HG03469 (cell line): ENCODE data around the gene ZDHHC20.
A peak's percentile ranks its signal among the peaks of the same experiment; 100 is the strongest.
"Not testable (repeated sequence)": the region's sequence is repeated elsewhere in the genome, so short reads cannot be mapped to it uniquely, and the experiment has no call there.

ENCODE experiments used
- ATAC-seq: cut with Tn5 transposase; IDR thresholded peaks from one replicate; pipeline ENCODE4 v1.9.1; 2021; ENCODE audit warnings: mild to moderate bottlenecking, moderate library complexity, moderate number of reproducible peaks; ENCODE audit not compliant: unreplicated experiment

Gene ZDHHC20

DNA sequence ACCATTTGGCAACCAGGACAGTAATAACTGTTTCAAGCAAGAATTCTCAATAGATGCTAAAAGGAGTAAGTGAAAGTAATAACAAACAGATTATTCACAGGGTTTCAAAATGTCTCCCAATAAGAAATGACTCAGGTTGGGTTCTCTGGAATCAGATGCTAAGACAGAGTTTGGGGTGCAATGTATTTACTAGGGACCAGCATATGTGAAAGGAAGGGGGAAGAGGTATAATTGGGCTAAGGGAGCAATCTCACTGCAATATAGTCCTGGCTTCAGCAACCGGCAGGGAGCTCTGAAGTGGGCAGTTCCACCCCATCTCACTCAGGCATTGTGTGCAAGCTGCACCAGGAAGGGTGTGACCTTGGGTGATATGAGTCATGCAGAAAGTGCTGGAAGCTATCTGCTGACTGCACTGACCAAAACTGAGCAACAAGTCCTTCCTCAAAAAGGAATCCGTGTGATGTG lies 23.4 kb downstream of the ZDHHC20 start:
- peak; percentile 99 for ATAC-seq

DNA sequence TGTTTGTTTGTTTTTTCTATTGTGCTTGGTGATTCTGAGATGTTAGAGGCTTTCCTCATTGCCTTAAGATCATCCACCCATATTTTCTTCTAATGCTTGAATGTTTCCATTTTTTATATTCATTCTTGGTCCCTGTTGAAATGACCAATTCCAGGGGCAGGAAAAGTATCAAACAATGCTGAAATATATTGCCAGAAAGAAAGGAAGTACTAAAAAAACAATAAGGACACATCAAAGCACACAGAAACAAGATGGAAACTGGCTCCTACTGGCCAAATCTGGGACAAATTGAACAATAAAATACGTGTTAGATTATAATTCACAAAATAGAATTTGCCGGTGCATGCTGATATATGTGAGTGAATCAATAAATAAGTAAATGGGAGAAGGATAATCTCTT lies 23.9 kb downstream of the ZDHHC20 start:
- no peak for ATAC-seq

- no peak for ATAC-seq
Measured at GRCh38 chr13:21434588-21434987, 24.5 kb downstream of the ZDHHC20 start.

DNA sequence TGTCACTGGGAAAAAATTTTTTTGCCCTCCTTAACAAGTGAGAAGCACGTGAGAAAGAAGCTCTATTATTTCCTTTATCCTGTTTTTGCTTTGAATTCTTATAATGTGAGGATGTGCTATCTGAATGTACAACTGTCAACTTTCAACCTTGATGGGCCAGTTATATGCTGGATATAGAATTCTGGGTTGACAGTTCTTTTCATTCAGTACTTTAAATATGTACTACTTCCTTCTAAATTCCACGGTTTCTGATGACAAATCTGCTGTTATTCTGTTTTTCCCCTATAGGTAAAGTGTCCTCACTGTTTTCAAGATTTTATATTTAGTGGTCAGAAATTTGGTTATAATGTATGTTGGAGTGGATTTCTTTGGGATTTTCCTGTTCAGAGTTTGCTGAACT lies 29.9 kb downstream of the ZDHHC20 start:
- no peak for ATAC-seq

DNA sequence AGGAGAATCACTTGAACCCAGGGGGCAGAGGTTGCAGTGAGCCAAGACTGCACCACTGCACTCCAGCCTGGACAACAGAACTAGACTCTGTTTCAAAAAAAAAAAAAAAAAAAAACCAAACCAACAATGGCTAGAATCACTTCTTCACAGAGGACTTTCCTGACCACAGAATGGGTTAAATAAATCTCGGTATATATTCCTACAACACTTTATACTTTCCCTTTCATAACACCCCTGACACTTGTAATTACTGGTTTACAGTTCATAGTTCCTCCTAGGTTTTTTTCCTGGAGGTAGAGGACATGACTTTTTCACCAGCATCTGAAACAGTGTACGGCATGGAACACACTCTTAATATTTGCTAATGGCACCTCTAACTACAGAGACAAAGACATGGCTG lies 31.4 kb downstream of the ZDHHC20 start:
- ATAC-seq, result no peak

- ATAC-seq, result no peak
Measured at GRCh38 chr13:21426238-21426637, 32.9 kb downstream of the ZDHHC20 start.

- no peak for ATAC-seq
Measured at GRCh38 chr13:21420706-21421105, 38.4 kb downstream of the ZDHHC20 start.

GRCh38 chr13:21413013-21413412 lies 46.1 kb downstream of the ZDHHC20 start:
- no peak for ATAC-seq

DNA sequence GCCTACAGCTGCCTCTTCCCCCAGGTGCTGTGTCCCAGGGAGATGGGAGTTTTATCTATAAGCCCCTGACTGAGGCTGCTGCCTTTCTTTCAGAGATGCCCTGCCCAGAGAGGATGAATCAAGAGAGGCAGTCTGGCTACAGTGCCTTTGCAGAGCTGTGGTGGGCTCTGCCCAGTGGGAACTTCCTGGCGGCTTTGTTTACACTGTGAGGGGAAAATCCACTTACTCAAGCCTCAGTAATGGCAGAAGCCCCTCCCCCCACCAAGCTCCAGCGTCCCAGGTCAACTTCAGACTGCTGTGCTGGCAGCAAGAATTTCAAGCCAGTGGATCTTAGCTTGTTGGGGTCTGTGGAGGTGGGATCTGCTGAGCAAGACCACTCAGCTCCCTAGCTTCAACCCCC lies 48.6 kb downstream of the ZDHHC20 start:
- not testable (repeated sequence) for ATAC-seq

- no peak for ATAC-seq
Measured at GRCh38 chr13:21405309-21405708, 53.8 kb downstream of the ZDHHC20 start.

GRCh38 chr13:21402586-21403307 lies 56.4 kb downstream of the ZDHHC20 start:
- ATAC-seq, result no peak

- ATAC-seq, result no peak
Measured at GRCh38 chr13:21399741-21400140, 59.4 kb downstream of the ZDHHC20 start.

GRCh38 chr13:21395953-21396352 lies 63.1 kb downstream of the ZDHHC20 start:
- no peak for ATAC-seq

DNA sequence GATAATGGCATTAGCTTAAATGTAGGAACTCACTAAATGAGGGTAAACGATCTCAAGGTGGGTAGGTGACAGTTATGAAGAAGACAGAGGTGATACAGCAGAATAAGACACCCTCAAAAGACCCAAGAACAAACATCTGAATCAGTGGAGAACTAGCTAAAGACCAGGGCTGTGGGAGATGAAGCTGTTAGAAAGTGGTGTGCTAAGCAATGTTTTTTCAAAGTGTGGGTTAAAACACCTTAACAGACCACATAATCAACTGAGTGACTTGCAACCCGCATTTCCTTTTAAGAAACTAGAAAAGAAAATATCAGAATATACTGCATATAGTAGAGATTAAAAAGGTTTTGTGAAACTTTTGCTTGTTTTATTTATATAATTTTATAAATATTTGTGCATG lies 70.0 kb downstream of the ZDHHC20 start:
- ATAC-seq, result no peak

DNA sequence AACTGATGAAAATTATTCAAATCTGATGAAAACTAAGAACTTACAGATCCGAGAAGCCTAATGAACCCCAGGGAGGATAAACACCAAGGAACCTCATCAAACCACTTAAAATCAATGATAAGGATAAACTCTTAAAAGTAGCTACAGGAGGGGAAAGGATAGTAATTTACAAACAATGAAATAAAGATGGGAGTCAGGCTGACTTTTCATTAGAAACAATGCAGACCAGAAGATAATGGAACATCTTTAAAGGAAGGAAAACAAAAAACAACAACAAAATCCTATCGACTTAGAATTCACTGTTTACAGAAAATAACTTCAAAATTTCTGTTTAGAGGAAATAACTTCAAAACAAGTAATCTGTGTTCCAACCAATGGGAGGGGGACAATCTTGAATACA lies 73.4 kb downstream of the ZDHHC20 start:
- ATAC-seq, result no peak

GRCh38 chr13:21383090-21383489 lies 76.0 kb downstream of the ZDHHC20 start:
- ATAC-seq, result no peak

- not testable (repeated sequence) for ATAC-seq
Measured at GRCh38 chr13:21376998-21377985, 81.8 kb downstream of the ZDHHC20 start.

DNA sequence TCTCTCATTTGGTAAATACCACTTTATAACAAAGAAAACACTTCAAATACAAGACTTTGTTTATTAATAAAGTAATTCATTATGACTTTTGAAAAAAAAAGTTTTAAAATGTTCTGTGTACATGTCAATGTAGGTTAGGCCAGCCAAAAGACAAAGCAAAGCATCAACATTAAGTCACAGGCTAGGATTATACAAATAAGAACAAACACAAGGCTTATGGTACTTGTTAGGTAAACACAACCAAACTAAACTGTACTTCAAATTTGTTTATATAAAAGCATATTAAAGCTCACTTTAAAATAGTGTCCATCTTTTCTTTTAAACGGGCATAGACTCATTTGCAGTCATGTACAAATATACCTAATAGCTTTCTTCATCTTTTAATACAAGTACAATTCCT lies 86.6 kb downstream of the ZDHHC20 start:
- no peak for ATAC-seq

DNA sequence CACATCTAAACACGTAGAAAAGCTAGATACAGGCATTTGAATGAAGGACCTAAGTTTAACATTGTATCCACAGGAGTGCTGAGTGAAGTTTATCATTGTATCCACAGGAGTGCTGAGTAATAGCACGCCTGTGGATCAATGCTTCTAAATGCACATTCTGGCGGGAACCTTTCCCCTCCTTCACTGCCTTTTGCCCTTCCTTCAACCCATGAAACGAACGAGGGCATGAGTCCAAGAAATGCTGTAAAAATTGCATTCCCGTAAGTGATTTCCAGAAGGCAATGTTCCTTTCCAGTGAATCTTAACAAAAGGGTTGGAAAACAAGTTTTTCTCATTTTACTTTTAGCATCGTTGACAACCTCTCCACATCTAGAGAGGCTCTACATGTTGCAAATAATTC lies 88.1 kb downstream of the ZDHHC20 start:
- ATAC-seq, result no peak

GRCh38 chr13:21365574-21365973 lies 93.5 kb downstream of the ZDHHC20 start:
- no peak for ATAC-seq

- ATAC-seq, result no peak
Measured at GRCh38 chr13:21364916-21365315, 94.2 kb downstream of the ZDHHC20 start.

DNA sequence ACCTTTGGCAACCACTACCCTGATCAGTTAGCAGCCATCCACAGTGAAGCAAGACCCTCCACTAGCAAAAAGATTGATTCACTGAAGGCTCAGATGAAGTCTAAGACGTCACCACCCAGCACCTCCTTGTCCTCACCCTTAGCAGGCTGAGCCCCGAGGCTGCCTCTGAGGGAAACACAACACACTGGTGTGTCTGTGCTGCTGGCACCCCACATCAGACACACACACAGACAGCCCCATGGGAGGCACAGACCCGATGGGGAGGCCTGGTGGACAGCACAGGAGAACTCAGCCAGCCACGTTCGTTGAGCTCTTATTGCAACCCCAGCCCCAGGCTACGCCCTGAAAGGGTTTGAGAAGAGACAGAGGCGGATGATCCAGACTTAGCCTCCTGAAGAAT lies 94.7 kb downstream of the ZDHHC20 start:
- no peak for ATAC-seq
